ENCODE measurements around the gene ARHGAP42.

DNA sequence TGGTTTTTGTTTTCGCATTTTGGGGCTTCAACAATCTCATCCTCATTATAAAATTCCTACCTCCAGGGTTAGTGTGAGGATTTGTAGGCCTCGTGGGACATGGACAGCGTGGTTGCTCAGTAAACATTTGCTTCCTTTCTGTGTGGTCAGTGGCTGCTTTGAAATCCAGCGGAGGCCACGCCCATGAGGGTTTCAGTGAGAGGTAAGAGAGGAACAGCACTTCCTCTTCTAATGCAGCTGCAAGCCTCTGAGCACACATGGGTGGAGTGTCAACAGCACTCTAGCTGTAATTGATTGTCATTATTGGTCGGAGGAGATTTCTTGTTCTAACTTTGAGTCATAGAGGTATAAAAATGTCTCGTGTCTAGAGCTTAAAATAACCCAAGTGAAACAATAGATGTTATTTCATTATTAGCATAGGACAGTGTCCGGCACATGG lies 6.0 kb upstream of the ARHGAP42 start:
- no peak for TF ChIP-seq EZH2 (IDR thresholded peaks at IDR 0.05; ENCODE audit: borderline replicate concordance, low read depth, low read length, poor library complexity, severe bottlenecking)
- TF ChIP-seq, protein P1, sequence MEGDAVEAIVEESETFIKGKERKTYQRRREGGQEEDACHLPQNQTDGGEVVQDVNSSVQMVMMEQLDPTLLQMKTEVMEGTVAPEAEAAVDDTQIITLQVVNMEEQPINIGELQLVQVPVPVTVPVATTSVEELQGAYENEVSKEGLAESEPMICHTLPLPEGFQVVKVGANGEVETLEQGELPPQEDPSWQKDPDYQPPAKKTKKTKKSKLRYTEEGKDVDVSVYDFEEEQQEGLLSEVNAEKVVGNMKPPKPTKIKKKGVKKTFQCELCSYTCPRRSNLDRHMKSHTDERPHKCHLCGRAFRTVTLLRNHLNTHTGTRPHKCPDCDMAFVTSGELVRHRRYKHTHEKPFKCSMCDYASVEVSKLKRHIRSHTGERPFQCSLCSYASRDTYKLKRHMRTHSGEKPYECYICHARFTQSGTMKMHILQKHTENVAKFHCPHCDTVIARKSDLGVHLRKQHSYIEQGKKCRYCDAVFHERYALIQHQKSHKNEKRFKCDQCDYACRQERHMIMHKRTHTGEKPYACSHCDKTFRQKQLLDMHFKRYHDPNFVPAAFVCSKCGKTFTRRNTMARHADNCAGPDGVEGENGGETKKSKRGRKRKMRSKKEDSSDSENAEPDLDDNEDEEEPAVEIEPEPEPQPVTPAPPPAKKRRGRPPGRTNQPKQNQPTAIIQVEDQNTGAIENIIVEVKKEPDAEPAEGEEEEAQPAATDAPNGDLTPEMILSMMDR (conservative IDR thresholded peaks at IDR 0.05; ENCODE audit: low read depth, low read length) = no peak

Measured in A673 (cell line).